Measurements from ENCODE around the gene LANCL1.

The LANCL1 gene

GRCh38 chr2:210481601-210482175 lies 5.1 kb upstream of the LANCL1 start:
- H3K9ac ChIP-seq (ENCODE audit: low read length), result no peak overlapping the region
- H3K36me3 ChIP-seq (ENCODE audit: control insufficient read depth, insufficient read depth, low read length), result no peaks in the 10 kb centered on the region
- H3K27me3 ChIP-seq (ENCODE audit: control insufficient read depth, insufficient read depth, low read length), result no peaks in the 10 kb centered on the region
- no peaks in the 10 kb centered on the region for H3K9me3 ChIP-seq (ENCODE audit: control insufficient read depth, low read length)
- no peak overlapping the region for H3K4me3 ChIP-seq (ENCODE audit: low read length)
- H3K4me1 ChIP-seq (ENCODE audit: control insufficient read depth, insufficient read depth, low read length), result no peaks in the 10 kb centered on the region

GRCh38 chr2:210480764-210481163 lies 4.2 kb upstream of the LANCL1 start:
- no peaks in the 10 kb centered on the region for H3K9me3 ChIP-seq (ENCODE audit: control insufficient read depth, low read length)
- H3K4me1 ChIP-seq (ENCODE audit: control insufficient read depth, insufficient read depth, low read length), result no peaks in the 10 kb centered on the region
- H3K36me3 ChIP-seq (ENCODE audit: control insufficient read depth, insufficient read depth, low read length), result no peaks in the 10 kb centered on the region
- H3K9ac ChIP-seq (ENCODE audit: low read length), result no peak overlapping the region
- H3K4me3 ChIP-seq (ENCODE audit: low read length), result no peak overlapping the region
- H3K27me3 ChIP-seq (ENCODE audit: control insufficient read depth, insufficient read depth, low read length), result no peaks in the 10 kb centered on the region

- H3K36me3 ChIP-seq (ENCODE audit: control insufficient read depth, insufficient read depth, low read length), result no peaks in the 10 kb centered on the region
- H3K4me3 ChIP-seq (ENCODE audit: low read length), result no peak overlapping the region
- no peaks in the 10 kb centered on the region for H3K4me1 ChIP-seq (ENCODE audit: control insufficient read depth, insufficient read depth, low read length)
- no peak overlapping the region for H3K9ac ChIP-seq (ENCODE audit: low read length)
- H3K9me3 ChIP-seq (ENCODE audit: control insufficient read depth, low read length), result no peaks in the 10 kb centered on the region
- H3K27me3 ChIP-seq (ENCODE audit: control insufficient read depth, insufficient read depth, low read length), result no peaks in the 10 kb centered on the region
Observed at GRCh38 chr2:210480079-210480478, 3.5 kb upstream of the LANCL1 start.

GRCh38 chr2:210478661-210479060 lies 2.1 kb upstream of the LANCL1 start:
- Histone ChIP-seq H3K9ac (ENCODE audit: low read length) (no peak overlapping the region), H3K27me3 (ENCODE audit: control insufficient read depth, insufficient read depth, low read length) (no peaks in the 10 kb centered on the region), H3K4me1 (ENCODE audit: control insufficient read depth, insufficient read depth, low read length) (no peaks in the 10 kb centered on the region), H3K4me3 (ENCODE audit: low read length) (no peak overlapping the region), H3K9me3 (ENCODE audit: control insufficient read depth, low read length) (no peaks in the 10 kb centered on the region), H3K36me3 (ENCODE audit: control insufficient read depth, insufficient read depth, low read length) (no peaks in the 10 kb centered on the region)

- Histone ChIP-seq H3K9ac (ENCODE audit: low read length) (no peak overlapping the region), H3K36me3 (ENCODE audit: control insufficient read depth, insufficient read depth, low read length) (no peaks in the 10 kb centered on the region), H3K9me3 (ENCODE audit: control insufficient read depth, low read length) (no peaks in the 10 kb centered on the region), H3K27me3 (ENCODE audit: control insufficient read depth, insufficient read depth, low read length) (no peaks in the 10 kb centered on the region), H3K4me1 (ENCODE audit: control insufficient read depth, insufficient read depth, low read length) (no peaks in the 10 kb centered on the region), H3K4me3 (ENCODE audit: low read length) (no peak overlapping the region)
Observed at GRCh38 chr2:210477496-210477895, 937 bp upstream of the LANCL1 start.

GRCh38 chr2:210475706-210476105 lies 853 bp downstream of the LANCL1 start:
- H3K4me1 ChIP-seq (ENCODE audit: control insufficient read depth, insufficient read depth, low read length), result no peaks in the 10 kb centered on the region
- H3K9me3 ChIP-seq (ENCODE audit: control insufficient read depth, low read length), result no peaks in the 10 kb centered on the region
- H3K36me3 ChIP-seq (ENCODE audit: control insufficient read depth, insufficient read depth, low read length), result no peaks in the 10 kb centered on the region
- no peaks in the 10 kb centered on the region for H3K27me3 ChIP-seq (ENCODE audit: control insufficient read depth, insufficient read depth, low read length)
- H3K9ac ChIP-seq (ENCODE audit: low read length), result peak overlapping the region; percentile 92
- H3K4me3 ChIP-seq (ENCODE audit: low read length), result no peak overlapping the region

GRCh38 chr2:210474776-210475175 lies 1.8 kb downstream of the LANCL1 start:
- Histone ChIP-seq H3K27me3 (ENCODE audit: control insufficient read depth, insufficient read depth, low read length) (no peaks in the 10 kb centered on the region), H3K4me1 (ENCODE audit: control insufficient read depth, insufficient read depth, low read length) (no peaks in the 10 kb centered on the region), H3K9me3 (ENCODE audit: control insufficient read depth, low read length) (no peaks in the 10 kb centered on the region), H3K36me3 (ENCODE audit: control insufficient read depth, insufficient read depth, low read length) (no peaks in the 10 kb centered on the region), H3K9ac (ENCODE audit: low read length) (no peak overlapping the region), H3K4me3 (ENCODE audit: low read length) (no peak overlapping the region)

- Histone ChIP-seq H3K4me1 (ENCODE audit: control insufficient read depth, insufficient read depth, low read length) (no peaks in the 10 kb centered on the region), H3K4me3 (ENCODE audit: low read length) (no peak overlapping the region), H3K9me3 (ENCODE audit: control insufficient read depth, low read length) (no peaks in the 10 kb centered on the region), H3K36me3 (ENCODE audit: control insufficient read depth, insufficient read depth, low read length) (no peaks in the 10 kb centered on the region), H3K9ac (ENCODE audit: low read length) (no peak overlapping the region), H3K27me3 (ENCODE audit: control insufficient read depth, insufficient read depth, low read length) (no peaks in the 10 kb centered on the region)
Observed at GRCh38 chr2:210461401-210461800, 15.2 kb downstream of the LANCL1 start.

- Histone ChIP-seq H3K4me1 (ENCODE audit: control insufficient read depth, insufficient read depth, low read length) (no peaks in the 10 kb centered on the region), H3K4me3 (ENCODE audit: low read length) (no peak overlapping the region)
Observed at GRCh38 chr2:210460322-210461227, 16.0 kb downstream of the LANCL1 start.

GRCh38 chr2:210459880-210460279 lies 16.7 kb downstream of the LANCL1 start:
- Histone ChIP-seq H3K9ac (ENCODE audit: low read length) (no peak overlapping the region), H3K36me3 (ENCODE audit: control insufficient read depth, insufficient read depth, low read length) (no peaks in the 10 kb centered on the region), H3K9me3 (ENCODE audit: control insufficient read depth, low read length) (no peaks in the 10 kb centered on the region), H3K4me3 (ENCODE audit: low read length) (no peak overlapping the region), H3K27me3 (ENCODE audit: control insufficient read depth, insufficient read depth, low read length) (no peaks in the 10 kb centered on the region), H3K4me1 (ENCODE audit: control insufficient read depth, insufficient read depth, low read length) (no peaks in the 10 kb centered on the region)

More at GRCh38 chr2:210460322-210461227, 16.0 kb downstream of the LANCL1 start:
- Histone ChIP-seq H3K9me3 (ENCODE audit: control insufficient read depth, low read length) (no peaks in the 10 kb centered on the region), H3K9ac (ENCODE audit: low read length) (no peak overlapping the region), H3K27me3 (ENCODE audit: control insufficient read depth, insufficient read depth, low read length) (no peaks in the 10 kb centered on the region), H3K36me3 (ENCODE audit: control insufficient read depth, insufficient read depth, low read length) (no peaks in the 10 kb centered on the region)

GRCh38 chr2:210459407-210459806 lies 17.2 kb downstream of the LANCL1 start:
- Histone ChIP-seq H3K4me3 (ENCODE audit: low read length) (no peak overlapping the region), H3K27me3 (ENCODE audit: control insufficient read depth, insufficient read depth, low read length) (no peaks in the 10 kb centered on the region), H3K9ac (ENCODE audit: low read length) (no peak overlapping the region), H3K4me1 (ENCODE audit: control insufficient read depth, insufficient read depth, low read length) (no peaks in the 10 kb centered on the region), H3K36me3 (ENCODE audit: control insufficient read depth, insufficient read depth, low read length) (no peaks in the 10 kb centered on the region), H3K9me3 (ENCODE audit: control insufficient read depth, low read length) (no peaks in the 10 kb centered on the region)

- Histone ChIP-seq H3K9me3 (ENCODE audit: control insufficient read depth, low read length) (no peaks in the 10 kb centered on the region), H3K4me3 (ENCODE audit: low read length) (no peak overlapping the region), H3K27me3 (ENCODE audit: control insufficient read depth, insufficient read depth, low read length) (no peaks in the 10 kb centered on the region), H3K9ac (ENCODE audit: low read length) (no peak overlapping the region), H3K36me3 (ENCODE audit: control insufficient read depth, insufficient read depth, low read length) (no peaks in the 10 kb centered on the region), H3K4me1 (ENCODE audit: control insufficient read depth, insufficient read depth, low read length) (no peaks in the 10 kb centered on the region)
Observed at GRCh38 chr2:210458395-210458794, 18.2 kb downstream of the LANCL1 start.
